ENCODE measurements around the gene DHH.
A peak's percentile ranks its signal among the peaks of the same experiment; 100 is the strongest.

Gene DHH

GRCh38 chr12:49110464-49111155, 16.0 kb upstream of the DHH start, which contains the start of gene LMBR1L (continued):
- TF ChIP-seq, protein P1, sequence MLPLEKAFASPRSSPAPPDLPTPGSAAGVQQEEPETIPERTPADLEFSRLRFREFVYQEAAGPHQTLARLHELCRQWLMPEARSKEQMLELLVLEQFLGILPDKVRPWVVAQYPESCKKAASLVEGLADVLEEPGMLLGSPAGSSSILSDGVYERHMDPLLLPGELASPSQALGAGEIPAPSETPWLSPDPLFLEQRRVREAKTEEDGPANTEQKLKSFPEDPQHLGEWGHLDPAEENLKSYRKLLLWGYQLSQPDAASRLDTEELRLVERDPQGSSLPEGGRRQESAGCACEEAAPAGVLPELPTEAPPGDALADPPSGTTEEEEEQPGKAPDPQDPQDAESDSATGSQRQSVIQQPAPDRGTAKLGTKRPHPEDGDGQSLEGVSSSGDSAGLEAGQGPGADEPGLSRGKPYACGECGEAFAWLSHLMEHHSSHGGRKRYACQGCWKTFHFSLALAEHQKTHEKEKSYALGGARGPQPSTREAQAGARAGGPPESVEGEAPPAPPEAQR (tag by site-specific recombination; IDR thresholded peaks at IDR 0.05) = no peak
- 0 out of 2 replicates have a peak, but pooled peaks have one; percentile 14 for TF ChIP-seq ZNF366 (tag by site-specific recombination; conservative IDR thresholded peaks at IDR 0.05)

- ChIA-PET POLR2A (interaction anchor here (1.0 to 4.3 kb wide), 9 partner anchors 9 to 90 kb away, joined by 4 to 75 read pairs (median 12); partner anchors contain the start of genes DHH, TUBA1A and TUBA1B), CTCF (interaction anchor here (0.6 to 7.5 kb wide), 14 partner anchors 10 to 129 kb away, joined by 3 to 53 read pairs (median 6); partner anchors contain the start of genes DHH, RHEBL1 and TUBA1B)
- H3K4me1 ChIP-seq (ENCODE audit: control insufficient read depth, insufficient read depth, low read length) = peaks cover 10% of the 10 kb centered on the region
- TF ChIP-seq, protein P2, sequence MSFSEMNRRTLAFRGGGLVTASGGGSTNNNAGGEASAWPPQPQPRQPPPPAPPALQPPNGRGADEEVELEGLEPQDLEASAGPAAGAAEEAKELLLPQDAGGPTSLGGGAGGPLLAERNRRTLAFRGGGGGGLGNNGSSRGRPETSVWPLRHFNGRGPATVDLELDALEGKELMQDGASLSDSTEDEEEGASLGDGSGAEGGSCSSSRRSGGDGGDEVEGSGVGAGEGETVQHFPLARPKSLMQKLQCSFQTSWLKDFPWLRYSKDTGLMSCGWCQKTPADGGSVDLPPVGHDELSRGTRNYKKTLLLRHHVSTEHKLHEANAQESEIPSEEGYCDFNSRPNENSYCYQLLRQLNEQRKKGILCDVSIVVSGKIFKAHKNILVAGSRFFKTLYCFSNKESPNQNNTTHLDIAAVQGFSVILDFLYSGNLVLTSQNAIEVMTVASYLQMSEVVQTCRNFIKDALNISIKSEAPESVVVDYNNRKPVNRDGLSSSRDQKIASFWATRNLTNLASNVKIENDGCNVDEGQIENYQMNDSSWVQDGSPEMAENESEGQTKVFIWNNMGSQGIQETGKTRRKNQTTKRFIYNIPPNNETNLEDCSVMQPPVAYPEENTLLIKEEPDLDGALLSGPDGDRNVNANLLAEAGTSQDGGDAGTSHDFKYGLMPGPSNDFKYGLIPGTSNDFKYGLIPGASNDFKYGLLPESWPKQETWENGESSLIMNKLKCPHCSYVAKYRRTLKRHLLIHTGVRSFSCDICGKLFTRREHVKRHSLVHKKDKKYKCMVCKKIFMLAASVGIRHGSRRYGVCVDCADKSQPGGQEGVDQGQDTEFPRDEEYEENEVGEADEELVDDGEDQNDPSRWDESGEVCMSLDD (tag by site-specific recombination; IDR thresholded peaks at IDR 0.05) = 0 out of 2 replicates have a peak, but pooled peaks have one; percentile 13
- TF ChIP-seq ZBTB20 (tag by site-specific recombination; IDR thresholded peaks at IDR 0.05) (peak; percentile 23; the same call in 1 of the 2 replicates), KLF8 (tag by site-specific recombination; IDR thresholded peaks at IDR 0.05) (0 out of 2 replicates have a peak, but pooled peaks have one; percentile 50), ZNF423 (tag by site-specific recombination; IDR thresholded peaks at IDR 0.05) (peak; percentile 42; the same call in 1 of the 2 replicates), ZNF610 (tag by site-specific recombination; IDR thresholded peaks at IDR 0.05; ENCODE audit: borderline replicate concordance) (no peak), KLF1 (tag by site-specific recombination; IDR thresholded peaks at IDR 0.05) (peak; percentile 27; the same call in 1 of the 2 replicates), MZF1 (tag by site-specific recombination; IDR thresholded peaks at IDR 0.05; ENCODE audit: borderline replicate concordance) (peak; percentile 16; the same call in 1 of the 2 replicates), ZNF335 (tag by site-specific recombination; conservative IDR thresholded peaks at IDR 0.05) (0 out of 2 replicates have a peak, but pooled peaks have one; percentile 2), KLF17 (tag by site-specific recombination; IDR thresholded peaks at IDR 0.05) (peak; percentile 19; the same call in 1 of the 2 replicates), SP7 (tag by site-specific recombination; IDR thresholded peaks at IDR 0.05) (0 out of 2 replicates have a peak, but pooled peaks have one; percentile 12), GLIS2 (tag by site-specific recombination; IDR thresholded peaks at IDR 0.05) (0 out of 2 replicates have a peak, but pooled peaks have one; percentile 33), ZNF488 (tag by site-specific recombination; IDR thresholded peaks at IDR 0.05) (no peak), ZNF600 (tag by site-specific recombination; IDR thresholded peaks at IDR 0.05) (0 out of 2 replicates have a peak, but pooled peaks have one; percentile 30), ZNF37A (tag by site-specific recombination; IDR thresholded peaks at IDR 0.05) (no peak), ZNF398 (tag by site-specific recombination; IDR thresholded peaks at IDR 0.05) (no peak; the same call in 1 of the 2 replicates), PRDM1 (tag by site-specific recombination; IDR thresholded peaks at IDR 0.05) (peak; percentile 46; the same call in 1 of the 2 replicates), KLF10 (tag by site-specific recombination; IDR thresholded peaks at IDR 0.05) (peak; percentile 19; the same call in 1 of the 2 replicates), ZNF341 (tag by site-specific recombination; IDR thresholded peaks at IDR 0.05; ENCODE audit: low read depth) (peak; percentile 79), ZNF366 (tag by site-specific recombination; conservative IDR thresholded peaks at IDR 0.05) (peak; percentile 34; the same call in 1 of the 2 replicates)
- H3K4me3 ChIP-seq (ENCODE audit: low read depth, low read length) = peak overlapping the region; percentile 98
- no peaks in the 10 kb centered on the region for H3K9me3 ChIP-seq (ENCODE audit: control insufficient read depth, insufficient read depth, low read depth, low read length)
- peak overlapping the region; percentile 84 for H3K27ac ChIP-seq (ENCODE audit: extremely low read depth, low read depth, low read length)
- peaks cover 0 to 26% of the 10 kb centered on the region in 2 experiments; a peak in 1 of 3 replicates for H3K36me3 ChIP-seq (ENCODE audit: control insufficient read depth in 2 of 2, insufficient read depth in 1 of 2, low read length in 2 of 2)
Observed at GRCh38 chr12:49109641-49110463, 15.3 kb upstream of the DHH start.
